OCI-LY7 (cell line): ENCODE data around the gene CHPF2. TPM values are rescaled to one million over a fixed set of nuclear protein-coding genes. Genes with fewer than 3 reads are reported as not detected.

Experiments
- BruUV-seq: library from RNA; stranded (reverse); fragments of 400-500 nt; replicated peaks from 2 replicates; lab custom pipeline; 2021; lab: Mats Ljungman, UMichigan
- CTCF ChIA-PET: fragments of 300-600 bp; sonication (Branson Sonifier 250); formaldehyde crosslinking; loops from one replicate; lab custom pipeline; 2022; ENCODE audit warnings: antibody characterized with exemption; ENCODE audit not compliant: unreplicated experiment; lab: Charles Lee
- POLR2A ChIA-PET: fragments of 300-600 bp; sonication (Branson Sonifier 250); formaldehyde crosslinking; loops from one replicate; lab custom pipeline; 2022; ENCODE audit warnings: antibody characterized with exemption; lab: Charles Lee
- DNase-seq: peaks from one replicate; pipeline ENCODE4 v3.0.0-alpha.2; 2015; ENCODE audit warnings: low spot score
- H2AFZ ChIP-seq: fragments of 200-600 bp; sonication (generic), shearing (Covaris generic); 2 replicates; pipeline ENCODE4 v1.6.1; 2014; ENCODE audit warnings: mild to moderate bottlenecking, antibody characterized with exemption, low read length, moderate library complexity
- H3K27ac ChIP-seq: fragments of 200-600 bp; sonication (generic); 2 replicates; pipeline ENCODE4 v1.5.1; 2014; ENCODE audit warnings: mixed run types, low read depth, mild to moderate bottlenecking, moderate library complexity, low read length, inconsistent platforms; ENCODE audit not compliant: poor library complexity, severe bottlenecking
- H3K36me3 ChIP-seq: fragments of 200-600 bp; sonication (generic); 2 replicates; pipeline ENCODE4 v1.6.1; 2014; ENCODE audit warnings: mild to moderate bottlenecking, antibody characterized with exemption, low read length, moderate library complexity, mixed read lengths; ENCODE audit not compliant: insufficient read depth
- H3K4me1 ChIP-seq: fragments of 200-600 bp; sonication (generic); 2 replicates; pipeline ENCODE4 v1.5.1; 2014; ENCODE audit warnings: mild to moderate bottlenecking, low read length; ENCODE audit not compliant: insufficient read depth, poor library complexity, severe bottlenecking
- H3K4me2 ChIP-seq: fragments of 200-600 bp; sonication (generic); 2 replicates; pipeline ENCODE4 v1.6.1; 2014; ENCODE audit warnings: mild to moderate bottlenecking, low read length
- H3K4me3 ChIP-seq: fragments of 200-600 bp; sonication (generic); 2 replicates; pipeline ENCODE4 v1.5.1; 2014; ENCODE audit warnings: mild to moderate bottlenecking, low read depth, low read length; ENCODE audit not compliant: poor library complexity, severe bottlenecking
- H3K79me2 ChIP-seq: fragments of 200-600 bp; sonication (generic); 2 replicates; pipeline ENCODE4 v1.6.1; 2016; ENCODE audit warnings: low read depth, mild to moderate bottlenecking, low read length, moderate library complexity, mixed read lengths; ENCODE audit not compliant: insufficient read depth
- H3K9me2 ChIP-seq: fragments of 200-600 bp; sonication (generic); 2 replicates; pipeline ENCODE4 v1.6.1; 2016; ENCODE audit warnings: mild to moderate bottlenecking, low read length, mixed read lengths; ENCODE audit not compliant: insufficient read depth
- H3K9me3 ChIP-seq: fragments of 200-600 bp; sonication (generic); 2 replicates; pipeline ENCODE4 v1.6.1; 2014; ENCODE audit warnings: mild to moderate bottlenecking, mixed run types, low read length, mixed read lengths
- H4K20me1 ChIP-seq: fragments of 200-600 bp; sonication (generic); 2 replicates; pipeline ENCODE4 v1.6.1; 2014; ENCODE audit warnings: mild to moderate bottlenecking, antibody characterized with exemption, low read length, moderate library complexity, mixed read lengths; ENCODE audit not compliant: insufficient read depth
- EZH2phosphoT487 ChIP-seq: fragments of 200-600 bp; sonication (generic); IDR thresholded peaks from 2 replicates; pipeline ENCODE4 v1.6.1; 2018; ENCODE audit warnings: low read depth, borderline replicate concordance, mild to moderate bottlenecking, mixed run types, antibody characterized with exemption, low read length, moderate library complexity, mixed read lengths
- intact Hi-C: fragments of 100-400 bp; cut with micrococcal nuclease; formaldehyde crosslinking; loops from one replicate; pipeline ENCODE4 v1.10.0; 2022; ENCODE audit not compliant: unreplicated experiment
- total RNA-seq, 2 experiments: library from RNA; depleted of rRNA in 1 of 2; stranded (reverse); fragments of >200 nt in 1 of 2; shearing (Covaris generic) in 1 of 2; gene quantifications; 2 replicates each; pipeline ENCODE4 v1.2.3, GENCODE V29; 2014 to 2022
- TF ChIP-seq, protein P1 (sequence below): fragments of 200-600 bp; sonication (generic); conservative IDR thresholded peaks from 2 replicates; pipeline ENCODE4 v1.5.1; 2014; ENCODE audit warnings: mild to moderate bottlenecking, antibody characterized with exemption, low read length, moderate library complexity, mixed read lengths

Gene CHPF2
- total RNA-seq, 2 experiments from 2014 or later = 27.0 to 29.8 TPM

DNA sequence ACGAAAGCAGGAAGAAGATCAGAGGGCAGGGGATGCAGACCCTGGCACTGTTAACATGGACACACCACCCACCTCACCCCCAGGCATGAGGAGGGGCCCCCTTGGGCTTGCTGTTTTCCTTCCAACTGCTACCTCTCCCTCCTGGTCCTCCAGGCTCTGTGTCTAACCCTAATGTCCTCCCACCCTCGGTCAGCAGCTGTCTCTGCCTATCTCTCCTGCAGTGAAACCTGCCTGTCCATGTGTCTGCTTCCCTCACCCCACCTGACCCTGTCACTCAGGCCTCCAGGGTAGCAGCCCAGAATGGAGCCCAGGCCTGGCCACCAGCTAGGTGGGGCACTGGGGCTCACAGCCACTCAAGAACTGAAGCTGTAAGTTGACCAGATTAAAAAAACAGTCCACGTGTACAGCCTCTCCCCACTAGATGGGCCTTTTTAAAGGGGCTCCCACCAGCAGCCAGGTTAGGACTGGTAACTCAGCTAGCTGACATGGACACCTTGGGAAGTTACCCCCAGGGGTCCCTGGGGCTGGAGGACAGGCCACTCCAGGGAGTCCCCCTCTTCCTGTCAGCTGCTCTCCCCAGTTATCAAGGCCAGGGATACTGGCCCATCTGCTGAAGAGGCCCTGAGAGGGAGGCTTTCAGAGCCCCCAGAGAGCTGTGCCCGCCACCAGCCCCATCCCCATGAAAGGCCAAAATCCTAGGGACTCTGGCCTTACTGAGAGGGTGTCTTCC, 14.7 kb downstream of the CHPF2 start:
- Histone ChIP-seq H2AFZ (no peak overlapping the region), H3K27ac (no peak overlapping the region), H3K4me3 (no peak overlapping the region), H3K4me2 (peak overlapping the region; percentile 64; the same call in 1 of the 2 replicates), H4K20me1 (peaks cover 6% of the 10 kb centered on the region; the same call in 1 of the 2 replicates), H3K9me2 (no peaks in the 10 kb centered on the region), H3K9me3 (no peaks in the 10 kb centered on the region), H3K79me2 (no peaks in the 10 kb centered on the region), H3K36me3 (no peaks in the 10 kb centered on the region), H3K4me1 (peaks cover 63% of the 10 kb centered on the region)
- ChIA-PET CTCF (interaction anchor here (1.1 kb wide), 1 partner anchor 9 kb away, joined by 4 read pairs; no protein-coding TSS in a partner anchor), POLR2A (no interaction called here)
- no peak for TF ChIP-seq EZH2phosphoT487
- TF ChIP-seq, protein P1, sequence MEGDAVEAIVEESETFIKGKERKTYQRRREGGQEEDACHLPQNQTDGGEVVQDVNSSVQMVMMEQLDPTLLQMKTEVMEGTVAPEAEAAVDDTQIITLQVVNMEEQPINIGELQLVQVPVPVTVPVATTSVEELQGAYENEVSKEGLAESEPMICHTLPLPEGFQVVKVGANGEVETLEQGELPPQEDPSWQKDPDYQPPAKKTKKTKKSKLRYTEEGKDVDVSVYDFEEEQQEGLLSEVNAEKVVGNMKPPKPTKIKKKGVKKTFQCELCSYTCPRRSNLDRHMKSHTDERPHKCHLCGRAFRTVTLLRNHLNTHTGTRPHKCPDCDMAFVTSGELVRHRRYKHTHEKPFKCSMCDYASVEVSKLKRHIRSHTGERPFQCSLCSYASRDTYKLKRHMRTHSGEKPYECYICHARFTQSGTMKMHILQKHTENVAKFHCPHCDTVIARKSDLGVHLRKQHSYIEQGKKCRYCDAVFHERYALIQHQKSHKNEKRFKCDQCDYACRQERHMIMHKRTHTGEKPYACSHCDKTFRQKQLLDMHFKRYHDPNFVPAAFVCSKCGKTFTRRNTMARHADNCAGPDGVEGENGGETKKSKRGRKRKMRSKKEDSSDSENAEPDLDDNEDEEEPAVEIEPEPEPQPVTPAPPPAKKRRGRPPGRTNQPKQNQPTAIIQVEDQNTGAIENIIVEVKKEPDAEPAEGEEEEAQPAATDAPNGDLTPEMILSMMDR = no peak
- intact Hi-C loops = no loop called here
- no peak for DNase-seq
- BruUV-seq = no TSS peak

DNA sequence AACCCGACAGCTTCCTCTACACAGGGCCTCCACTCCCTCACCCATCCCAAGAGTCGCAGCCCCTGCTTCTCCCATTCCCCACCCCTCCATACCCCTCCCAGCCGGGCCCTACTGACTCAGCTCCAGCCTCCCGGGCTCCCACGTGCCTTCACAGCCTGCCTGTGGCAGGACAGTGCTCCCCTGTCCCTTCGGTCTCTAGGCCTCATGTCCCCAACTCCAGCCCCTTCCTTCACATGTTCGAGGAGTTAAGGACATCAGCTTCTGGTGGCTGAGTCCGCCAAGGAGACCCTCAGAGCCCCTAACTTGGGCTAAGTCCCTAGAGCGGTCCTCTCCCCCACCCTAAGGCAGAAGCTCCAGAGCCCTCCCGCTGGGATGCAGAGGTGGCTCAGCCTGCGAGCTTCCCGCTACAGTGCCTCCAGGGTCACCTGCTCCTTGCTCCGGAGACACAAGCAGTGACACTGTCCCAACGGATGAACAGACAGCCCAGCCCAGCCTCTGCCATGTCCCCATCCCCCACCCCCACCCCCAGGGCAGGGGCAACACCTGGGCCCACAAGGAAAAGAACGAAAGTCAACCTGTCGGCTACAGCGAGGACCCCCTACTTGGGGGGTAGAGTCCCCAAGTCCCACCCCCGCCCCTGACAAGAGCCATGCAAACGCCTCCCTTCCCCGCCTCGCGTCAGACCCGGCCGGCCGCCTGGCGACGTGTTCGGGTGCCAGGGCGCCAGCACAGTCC, 15.5 kb downstream of the CHPF2 start:
- peak overlapping the region; percentile 64 for H3K4me2 ChIP-seq
- peak overlapping the region; percentile 59 for H3K4me3 ChIP-seq
- no peaks in the 10 kb centered on the region for H3K9me2 ChIP-seq
- no peak for DNase-seq
- no peak overlapping the region for H2AFZ ChIP-seq
- no peaks in the 10 kb centered on the region for H3K36me3 ChIP-seq
- H3K27ac ChIP-seq = no peak overlapping the region
- H3K79me2 ChIP-seq = no peaks in the 10 kb centered on the region
- intact Hi-C loops = no loop called here
- H4K20me1 ChIP-seq = peaks cover 6% of the 10 kb centered on the region; the same call in 1 of the 2 replicates
- POLR2A ChIA-PET = no interaction called here
- no TSS peak for BruUV-seq
- H3K9me3 ChIP-seq = no peaks in the 10 kb centered on the region
- CTCF ChIA-PET = interaction anchor here (0.6 to 1.1 kb wide), 2 partner anchors 9 to 65 kb away, joined by 4 to 9 read pairs; no protein-coding TSS in a partner anchor
- no peak for TF ChIP-seq EZH2phosphoT487
- TF ChIP-seq, protein P1 = no peak
- peaks cover 65% of the 10 kb centered on the region for H3K4me1 ChIP-seq
